IMR-90 (cell line): ENCODE measurements around the gene SLC38A3.

Source experiments
- BHLHE40 ChIP-seq: fragments of 150-350 bp; IDR thresholded peaks from 2 replicates; pipeline ENCODE4 v1.6.1; 2016; ENCODE audit warnings: mild to moderate bottlenecking, low read depth, low read length
- MXI1 ChIP-seq: IDR thresholded peaks from 2 replicates; pipeline ENCODE4 v1.6.1; 2012; ENCODE audit warnings: low read depth, mild to moderate bottlenecking, low read length, moderate library complexity, borderline replicate concordance
- NFE2L2 ChIP-seq: fragments of 150-350 bp; IDR thresholded peaks from 2 replicates; pipeline ENCODE4 v1.6.1; 2016; ENCODE audit warnings: low read depth, mild to moderate bottlenecking, low read length
- POLR2A ChIP-seq: IDR thresholded peaks from 2 replicates; pipeline ENCODE4 v1.6.1; 2012; ENCODE audit warnings: mild to moderate bottlenecking, low read depth, low read length
- RAD21 ChIP-seq: IDR thresholded peaks from 2 replicates; pipeline ENCODE4 v1.6.1; 2012; ENCODE audit warnings: low read length, improper control_type of control experiment
- TF ChIP-seq, protein P1 (sequence below): conservative IDR thresholded peaks from 2 replicates; pipeline ENCODE4 v1.5.1; 2012; ENCODE audit warnings: mild to moderate bottlenecking, low read depth, low read length, improper control_type of control experiment

- no peak for TF ChIP-seq BHLHE40
- TF ChIP-seq POLR2A, result no peak
- TF ChIP-seq MXI1, result no peak
- TF ChIP-seq, protein P1, sequence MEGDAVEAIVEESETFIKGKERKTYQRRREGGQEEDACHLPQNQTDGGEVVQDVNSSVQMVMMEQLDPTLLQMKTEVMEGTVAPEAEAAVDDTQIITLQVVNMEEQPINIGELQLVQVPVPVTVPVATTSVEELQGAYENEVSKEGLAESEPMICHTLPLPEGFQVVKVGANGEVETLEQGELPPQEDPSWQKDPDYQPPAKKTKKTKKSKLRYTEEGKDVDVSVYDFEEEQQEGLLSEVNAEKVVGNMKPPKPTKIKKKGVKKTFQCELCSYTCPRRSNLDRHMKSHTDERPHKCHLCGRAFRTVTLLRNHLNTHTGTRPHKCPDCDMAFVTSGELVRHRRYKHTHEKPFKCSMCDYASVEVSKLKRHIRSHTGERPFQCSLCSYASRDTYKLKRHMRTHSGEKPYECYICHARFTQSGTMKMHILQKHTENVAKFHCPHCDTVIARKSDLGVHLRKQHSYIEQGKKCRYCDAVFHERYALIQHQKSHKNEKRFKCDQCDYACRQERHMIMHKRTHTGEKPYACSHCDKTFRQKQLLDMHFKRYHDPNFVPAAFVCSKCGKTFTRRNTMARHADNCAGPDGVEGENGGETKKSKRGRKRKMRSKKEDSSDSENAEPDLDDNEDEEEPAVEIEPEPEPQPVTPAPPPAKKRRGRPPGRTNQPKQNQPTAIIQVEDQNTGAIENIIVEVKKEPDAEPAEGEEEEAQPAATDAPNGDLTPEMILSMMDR, result no peak
- TF ChIP-seq RAD21, result no peak
- no peak for TF ChIP-seq NFE2L2
Observed at GRCh38 chr3:50233176-50233575, 28.1 kb downstream of the SLC38A3 start.
